Measurements from ENCODE around the gene VWA5B1.
A peak's percentile ranks its signal among the peaks of the same experiment; 100 is the strongest.

The VWA5B1 gene

GRCh38 chr1:20349971-20350370, 59.3 kb downstream of the VWA5B1 start:
- DNase-seq = no peak

- DNase-seq = no peak
Measured at GRCh38 chr1:20350421-20350820, 59.7 kb downstream of the VWA5B1 start.

- DNase-seq = no peak
Measured at GRCh38 chr1:20351911-20352701, 61.4 kb downstream of the VWA5B1 start.

GRCh38 chr1:20353836-20354235, 63.2 kb downstream of the VWA5B1 start:
- no peak for DNase-seq

- DNase-seq = no peak
Measured at GRCh38 chr1:20354610-20355009, 63.9 kb downstream of the VWA5B1 start.

- DNase-seq = no peak
Measured at GRCh38 chr1:20355101-20355827, 64.6 kb downstream of the VWA5B1 start.

- no peak for DNase-seq
Measured at GRCh38 chr1:20355828-20356735, 65.4 kb downstream of the VWA5B1 start.

- DNase-seq = no peak
Measured at GRCh38 chr1:20356850-20357459, 66.3 kb downstream of the VWA5B1 start.

GRCh38 chr1:20357796-20358195, 67.1 kb downstream of the VWA5B1 start:
- DNase-seq = no peak

GRCh38 chr1:20358761-20359263, 68.1 kb downstream of the VWA5B1 start:
- DNase-seq = peak; percentile 64

- DNase-seq = no peak
Measured at GRCh38 chr1:20359451-20360330, 69.0 kb downstream of the VWA5B1 start.

GRCh38 chr1:20361401-20361800, 70.7 kb downstream of the VWA5B1 start:
- no peak for DNase-seq

GRCh38 chr1:20361805-20362381, 71.2 kb downstream of the VWA5B1 start:
- peak; percentile 18 for DNase-seq

GRCh38 chr1:20362856-20363255, 72.2 kb downstream of the VWA5B1 start:
- DNase-seq = no peak

GRCh38 chr1:20365421-20366055, 74.9 kb downstream of the VWA5B1 start:
- no peak for DNase-seq

- no peak for DNase-seq
Measured at GRCh38 chr1:20366056-20366462, 75.4 kb downstream of the VWA5B1 start.

- no peak for DNase-seq
Measured at GRCh38 chr1:20366463-20367115, 75.9 kb downstream of the VWA5B1 start.

- no peak for DNase-seq
Measured at GRCh38 chr1:20367116-20367585, 76.5 kb downstream of the VWA5B1 start.

GRCh38 chr1:20367626-20368025, 77.0 kb downstream of the VWA5B1 start:
- no peak for DNase-seq
